SKM-1 treated with dmso at 0.1 percent for 144 hours (cell line): ENCODE data around the gene CLASP2.
"Not testable (repeated sequence)": the region's sequence is repeated elsewhere in the genome, so short reads cannot be mapped to it uniquely, and the experiment has no call there.

ENCODE experiments used
- DNase-seq: peaks from one replicate; lab custom pipeline; 2025; ENCODE audit not compliant: unreplicated experiment; lab: John Stamatoyannopoulos, UW

Gene CLASP2

DNA sequence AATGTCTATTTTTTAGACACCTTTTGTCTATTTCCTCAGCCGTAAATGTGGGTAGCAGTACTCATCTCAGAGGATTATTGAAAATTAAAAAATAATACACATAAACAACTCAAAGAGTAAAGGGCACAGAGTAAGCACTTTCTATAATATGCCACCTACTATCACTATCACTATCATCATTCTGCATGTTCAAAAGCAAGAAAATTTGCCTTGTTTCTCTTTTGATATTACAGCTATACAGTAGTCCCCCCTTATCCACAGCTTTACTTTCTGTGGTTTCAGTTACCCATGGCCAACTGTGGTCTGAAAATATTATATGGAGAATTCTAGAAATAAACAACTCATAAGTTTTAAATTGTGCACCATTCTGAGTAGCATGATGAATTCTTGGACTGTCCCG lies 27.7 kb downstream of the CLASP2 start:
- DNase-seq = no peak

DNA sequence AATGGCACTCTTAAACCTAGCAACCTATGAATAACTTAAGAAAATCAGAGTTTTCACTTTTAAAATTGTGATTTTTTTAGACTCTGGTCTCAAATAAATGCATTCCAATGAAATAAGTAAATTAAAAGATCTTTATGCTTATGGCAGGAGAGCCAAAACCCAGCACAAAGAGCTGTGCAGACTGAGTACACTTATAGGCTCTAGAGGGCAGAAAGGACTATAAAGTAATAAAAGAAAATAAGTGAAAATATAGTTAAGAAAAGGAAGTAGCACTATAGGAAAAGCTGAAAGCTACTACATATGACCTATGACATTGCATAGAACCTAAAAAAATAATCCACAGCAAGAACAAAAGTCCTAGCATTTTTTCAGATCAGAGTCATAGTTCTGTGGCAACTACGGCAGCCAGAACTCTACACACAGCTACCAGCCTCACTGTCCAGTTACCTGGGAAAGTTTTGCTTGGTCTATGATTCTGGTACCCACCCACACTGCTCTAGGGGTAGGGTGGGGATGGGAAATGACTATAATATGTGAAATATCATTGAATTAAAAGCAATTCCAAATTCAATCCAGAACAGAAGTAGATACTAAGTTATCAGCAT lies 30.5 kb downstream of the CLASP2 start:
- DNase-seq = no peak

DNA sequence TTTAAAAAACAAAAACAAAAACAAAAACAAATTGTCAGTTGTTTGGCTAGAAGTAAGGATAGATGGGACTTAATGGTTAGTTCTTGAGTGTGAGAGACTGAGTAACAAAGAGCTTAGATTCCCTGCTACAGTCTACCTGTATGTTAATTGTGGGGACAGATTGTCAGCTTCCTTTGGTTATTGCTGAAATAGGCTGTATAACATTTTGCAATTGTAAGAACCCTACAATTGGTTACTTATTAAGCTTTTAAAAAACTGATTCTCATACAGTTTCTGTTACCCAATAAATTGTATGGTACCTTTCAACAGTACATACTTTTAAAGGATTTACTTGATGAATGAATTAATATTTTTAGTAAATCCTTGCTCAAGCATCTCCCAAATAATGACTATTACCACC lies 35.3 kb downstream of the CLASP2 start:
- DNase-seq = no peak

DNA sequence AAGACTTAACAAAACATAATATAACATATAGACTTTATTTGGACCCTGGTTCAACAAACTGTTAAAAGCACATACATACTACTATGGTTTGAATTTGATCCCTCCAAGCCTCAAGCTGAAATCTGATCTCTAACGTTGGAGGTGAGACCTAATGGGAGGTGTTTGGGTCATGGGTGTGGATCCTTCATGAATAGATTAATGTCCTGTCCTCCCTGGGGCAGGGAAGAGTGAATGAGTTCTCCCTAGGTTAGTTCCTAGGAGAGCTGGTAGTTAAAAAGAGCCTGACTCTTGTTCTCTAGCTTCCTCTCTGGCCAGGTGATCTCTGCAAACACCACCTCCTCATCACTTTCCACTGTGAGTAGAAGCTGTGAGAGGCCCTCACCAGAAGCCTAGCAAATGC lies 36.4 kb downstream of the CLASP2 start:
- DNase-seq = no peak

DNA sequence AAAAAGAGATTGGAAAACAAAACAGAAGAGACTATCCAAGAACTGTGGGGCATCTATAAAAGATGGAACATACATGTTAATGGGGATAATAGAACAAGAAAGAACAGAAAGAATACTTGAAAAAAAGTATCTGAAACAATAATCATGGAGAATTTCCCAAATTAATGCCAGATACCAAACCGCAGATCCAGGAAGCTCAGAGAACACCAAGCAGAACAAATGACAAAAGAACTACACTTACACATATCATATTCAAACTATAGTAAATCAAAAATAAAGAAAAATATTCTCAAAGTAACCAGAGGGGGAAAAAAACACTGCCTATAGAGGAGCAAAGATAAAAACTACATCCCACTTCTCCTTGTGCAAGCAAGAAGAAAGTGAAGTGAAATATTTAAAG lies 40.0 kb downstream of the CLASP2 start:
- no peak for DNase-seq

DNA sequence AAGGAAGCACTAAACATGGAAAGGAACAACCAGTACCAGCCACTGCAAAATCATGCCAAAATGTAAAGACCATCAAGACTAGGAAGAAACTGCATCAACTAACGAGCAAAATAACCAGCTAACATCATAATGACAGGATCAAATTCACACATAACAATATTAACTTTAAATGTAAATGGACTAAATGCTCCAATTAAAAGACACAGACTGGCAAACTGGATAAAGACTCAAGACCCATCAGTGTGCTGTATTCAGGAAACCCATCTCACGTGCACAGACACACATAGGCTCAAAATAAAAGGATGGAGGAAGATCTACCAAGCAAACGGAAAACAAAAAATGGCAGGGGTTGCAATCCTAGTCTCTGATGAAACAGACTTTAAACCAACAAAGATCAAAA lies 44.6 kb downstream of the CLASP2 start:
- not testable (repeated sequence) for DNase-seq

DNA sequence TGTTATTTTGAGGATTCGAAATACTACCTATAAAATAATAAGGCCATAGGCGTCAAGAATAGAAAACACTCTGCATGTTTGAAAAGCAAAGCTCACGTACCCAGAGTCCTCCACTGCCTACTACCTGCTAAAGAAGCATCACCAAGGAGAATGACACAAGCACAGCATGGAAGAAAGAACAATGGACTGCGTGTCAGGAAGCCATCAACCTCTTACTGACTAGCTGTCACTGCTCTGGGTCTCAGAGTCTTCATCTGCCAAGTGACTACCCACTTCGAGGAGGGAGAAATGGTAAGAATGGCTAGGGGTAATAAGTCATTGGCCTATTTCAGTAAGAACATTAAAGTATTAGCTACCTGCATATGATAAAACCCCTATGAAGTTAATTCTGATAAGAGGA lies 49.4 kb downstream of the CLASP2 start:
- DNase-seq = no peak

DNA sequence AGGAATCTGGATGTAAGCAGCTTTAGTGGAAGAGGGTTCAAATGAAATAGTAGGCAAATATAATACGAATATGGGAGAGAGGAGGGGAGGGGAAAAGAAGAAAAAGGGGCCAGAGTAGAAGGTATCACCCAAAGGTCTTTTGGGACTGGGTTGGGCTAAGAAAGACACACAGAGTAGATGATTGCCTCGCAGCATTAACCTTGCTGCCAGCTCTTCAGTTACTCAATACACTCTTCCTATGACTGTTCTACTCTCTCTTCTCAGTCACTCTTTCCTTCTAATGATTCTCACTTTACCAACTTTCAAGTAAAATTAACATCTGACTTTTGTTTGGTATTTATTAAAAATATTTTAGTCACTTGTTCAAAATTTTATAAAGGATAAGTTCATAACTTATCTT lies 52.8 kb downstream of the CLASP2 start:
- no peak for DNase-seq

DNA sequence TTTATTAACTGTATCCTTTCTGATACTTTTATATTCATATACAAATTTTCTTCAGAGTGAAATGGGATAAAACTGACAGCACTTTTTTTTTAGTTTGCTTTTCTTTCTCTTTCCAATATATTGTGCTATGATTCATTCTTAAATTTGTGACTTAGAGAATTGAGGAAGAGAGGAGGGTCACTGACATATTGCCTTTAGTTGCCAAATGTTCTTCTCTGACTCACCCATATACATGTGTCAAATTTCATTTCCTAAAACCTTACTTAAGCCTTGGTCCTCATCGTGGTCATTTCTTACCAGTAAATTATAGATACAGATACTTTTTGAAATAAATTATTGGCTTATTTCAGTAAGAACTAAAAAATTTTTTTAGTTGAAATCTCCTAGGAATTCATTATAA lies 53.9 kb downstream of the CLASP2 start:
- DNase-seq = peak; percentile 87

DNA sequence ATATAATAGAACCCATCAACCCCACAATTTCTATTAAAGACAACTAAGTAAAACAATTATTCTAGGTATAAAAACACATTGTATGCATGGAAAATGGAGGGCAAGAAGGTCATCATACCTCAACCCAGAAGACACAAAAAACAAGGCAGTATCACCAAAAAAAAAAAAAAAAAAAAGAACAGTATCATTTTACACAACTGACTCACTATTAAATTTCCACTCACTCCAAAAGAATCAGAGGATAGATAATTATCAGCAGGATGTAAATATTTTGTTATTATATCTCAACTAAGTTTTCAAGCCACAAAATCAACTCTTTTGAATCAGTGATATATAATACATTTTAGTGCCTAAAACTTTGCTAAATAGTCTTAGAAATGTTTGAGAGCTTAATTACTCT lies 55.0 kb downstream of the CLASP2 start:
- no peak for DNase-seq

DNA sequence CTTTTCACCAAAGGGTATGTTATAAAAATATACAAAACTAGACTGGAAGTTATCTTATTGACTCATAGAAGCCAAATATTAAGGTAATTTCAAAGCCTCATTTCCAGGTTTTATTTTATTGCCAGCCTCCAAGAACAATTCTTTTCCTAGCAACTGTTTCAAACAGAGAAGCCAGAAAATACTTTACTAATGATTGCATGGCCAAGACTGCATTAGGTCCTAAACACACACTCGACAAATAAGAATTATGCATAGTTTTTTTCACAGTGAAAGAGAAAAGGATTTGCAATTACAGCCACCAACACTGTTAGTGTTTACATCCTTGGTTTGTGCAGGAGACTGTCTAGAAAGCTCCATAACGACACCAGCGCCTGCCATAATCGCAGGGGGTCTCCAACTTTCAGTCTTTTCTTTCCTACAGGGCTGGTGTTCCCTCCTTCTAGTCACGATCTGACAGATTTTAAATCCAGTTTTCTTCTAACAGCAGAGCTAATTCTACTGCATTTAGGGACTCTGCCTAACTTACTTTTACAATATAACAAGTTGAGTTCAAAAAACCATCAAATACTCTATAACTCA lies 58.1 kb downstream of the CLASP2 start:
- DNase-seq = no peak

DNA sequence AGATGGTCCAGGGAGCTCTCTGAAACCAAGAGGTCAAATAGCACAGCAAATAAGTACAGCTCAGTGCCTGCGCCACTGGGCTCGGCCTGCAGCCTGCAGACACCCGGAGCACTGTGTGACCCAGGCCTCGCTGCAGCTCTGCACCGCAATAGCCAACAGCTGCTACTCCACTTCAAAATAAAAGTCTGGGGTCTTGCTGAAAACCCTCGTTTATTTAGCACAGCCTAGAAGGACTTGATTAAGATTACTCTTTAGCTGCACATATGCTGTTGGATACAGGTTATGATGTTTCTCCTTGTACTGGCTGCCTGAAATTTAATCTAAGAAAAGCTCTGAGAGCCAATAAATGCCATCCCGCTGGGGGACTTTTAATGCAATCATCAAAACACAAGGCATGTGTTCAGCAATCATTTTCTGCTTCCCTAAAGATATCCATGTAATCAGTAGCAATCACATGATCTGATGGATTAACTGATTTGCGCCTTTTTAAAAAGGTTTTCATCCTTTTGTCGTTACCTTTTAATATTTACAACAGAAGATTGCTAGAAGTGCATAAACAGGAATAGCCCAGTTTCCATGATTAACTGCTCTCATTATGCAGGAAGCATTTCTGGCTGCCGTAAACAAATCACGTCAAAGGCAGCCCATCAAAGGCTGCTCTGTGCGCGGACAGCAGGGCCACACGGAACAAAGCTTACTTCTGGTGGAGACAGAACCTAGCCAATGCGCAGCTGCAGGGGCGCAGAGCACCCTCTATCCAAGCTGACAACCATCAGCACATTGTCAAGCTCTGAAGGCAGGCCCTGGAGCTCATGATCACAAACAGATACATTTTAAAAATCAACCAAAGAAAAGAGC lies 58.8 kb downstream of the CLASP2 start:
- DNase-seq = no peak

DNA sequence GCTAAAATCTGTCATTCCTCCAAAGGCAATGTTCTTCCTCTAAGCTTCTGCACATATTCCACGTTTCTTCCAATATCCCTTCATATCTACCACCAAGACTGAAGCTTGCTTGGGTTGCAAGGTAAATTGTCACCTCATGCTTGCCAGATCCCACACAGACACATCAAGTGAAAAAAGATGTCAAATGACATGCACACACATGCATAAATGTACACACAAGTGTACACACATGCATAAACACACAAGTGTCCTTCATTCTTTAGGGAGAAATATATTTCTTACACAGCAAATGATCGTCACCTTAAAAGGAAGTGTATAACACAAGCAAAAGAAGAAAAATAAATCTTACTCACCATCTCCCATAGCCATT lies 59.4 kb downstream of the CLASP2 start:
- DNase-seq = no peak

DNA sequence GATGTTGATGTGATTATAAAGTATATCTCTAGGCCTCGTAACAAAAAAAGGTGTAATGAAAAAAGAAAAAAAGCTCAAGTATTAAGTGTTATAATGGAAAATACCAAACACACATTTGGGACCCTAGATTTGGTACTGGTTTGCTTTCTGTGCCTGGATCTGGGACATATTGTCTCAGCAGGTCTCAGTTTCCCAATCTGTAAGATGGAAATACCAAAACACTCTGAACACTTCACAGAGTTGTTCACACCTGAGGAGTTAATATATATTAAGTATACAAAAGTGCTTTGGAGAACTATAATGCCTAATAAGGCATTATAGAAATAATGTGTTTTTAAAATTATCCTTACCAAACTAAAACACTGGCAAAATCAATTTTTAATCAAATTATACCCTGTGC lies 60.0 kb downstream of the CLASP2 start:
- no peak for DNase-seq

DNA sequence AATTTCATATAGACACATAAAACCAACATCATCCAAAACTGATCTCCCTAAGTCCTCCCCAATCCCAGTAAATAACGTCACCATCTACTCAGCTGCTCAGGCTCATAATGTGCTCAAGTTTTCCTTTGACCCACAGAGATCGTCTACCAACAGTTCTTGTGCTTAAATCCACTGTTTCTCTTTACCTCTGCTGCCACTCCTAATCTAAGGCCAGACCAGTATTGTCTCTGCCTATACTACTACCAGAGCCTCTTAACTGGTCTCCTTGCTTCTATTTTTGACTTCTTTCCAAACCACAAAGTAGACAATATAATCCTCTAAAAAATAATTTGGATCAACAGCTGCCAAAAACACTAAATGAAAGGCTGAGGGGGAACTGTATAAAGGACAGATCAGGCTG lies 65.3 kb downstream of the CLASP2 start:
- DNase-seq = no peak

DNA sequence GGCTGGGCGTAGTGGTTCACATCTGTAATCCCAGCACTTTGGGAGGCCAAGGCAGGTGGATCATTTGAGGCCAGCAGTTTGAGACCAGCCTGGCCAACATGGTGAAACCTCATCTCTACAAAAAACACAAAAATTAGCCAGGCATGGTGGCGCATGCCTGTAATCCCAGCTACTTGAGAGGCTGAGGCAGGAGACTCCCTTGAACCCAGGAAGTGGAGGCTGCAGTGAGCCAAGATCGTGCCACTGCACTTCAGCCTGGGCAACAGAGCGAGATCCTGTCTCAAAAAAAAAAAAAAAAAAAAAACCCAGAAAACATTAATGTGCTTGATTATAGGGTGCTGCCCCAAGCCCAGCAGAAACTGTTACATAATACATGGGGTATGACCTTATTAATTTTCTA lies 67.0 kb downstream of the CLASP2 start:
- not testable (repeated sequence) for DNase-seq

DNA sequence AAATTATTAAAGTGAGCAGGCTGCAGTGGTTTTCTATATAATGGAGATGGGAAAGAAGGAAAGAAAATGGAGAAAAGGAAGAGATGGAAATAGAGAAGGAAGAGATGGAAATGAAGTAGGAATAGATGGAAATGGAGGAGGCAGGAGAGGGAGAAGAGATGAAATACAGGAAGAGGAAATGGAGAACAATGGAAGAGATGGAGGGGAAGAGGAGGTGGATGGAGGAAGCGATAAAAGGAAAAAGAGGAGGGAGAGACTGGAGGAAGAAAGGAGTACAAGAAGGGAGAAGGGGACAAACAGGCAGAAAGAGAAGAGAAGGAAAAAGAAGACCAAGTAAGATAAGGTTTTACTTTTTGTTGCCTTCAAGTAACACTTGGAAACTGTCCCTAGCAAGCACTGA lies 67.6 kb downstream of the CLASP2 start:
- DNase-seq = no peak

DNA sequence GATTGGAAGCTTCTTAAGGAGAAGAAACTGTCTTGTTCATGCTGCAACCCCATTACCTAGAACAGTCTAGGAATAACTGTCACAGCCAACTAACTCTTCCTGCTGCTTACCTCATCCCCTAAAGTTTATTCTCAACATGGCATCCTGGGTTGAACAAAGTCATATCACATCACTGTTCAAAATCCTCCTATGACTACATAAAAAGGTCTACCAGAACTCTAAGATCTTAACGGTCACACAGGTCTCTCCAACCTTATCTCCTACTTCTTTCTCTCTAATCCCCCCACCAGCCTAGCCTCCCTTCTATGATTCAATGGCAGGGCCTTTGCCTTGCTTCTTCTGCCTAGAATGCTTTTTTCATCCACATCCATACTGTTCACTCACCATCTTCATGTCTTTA lies 69.3 kb downstream of the CLASP2 start:
- DNase-seq = no peak

DNA sequence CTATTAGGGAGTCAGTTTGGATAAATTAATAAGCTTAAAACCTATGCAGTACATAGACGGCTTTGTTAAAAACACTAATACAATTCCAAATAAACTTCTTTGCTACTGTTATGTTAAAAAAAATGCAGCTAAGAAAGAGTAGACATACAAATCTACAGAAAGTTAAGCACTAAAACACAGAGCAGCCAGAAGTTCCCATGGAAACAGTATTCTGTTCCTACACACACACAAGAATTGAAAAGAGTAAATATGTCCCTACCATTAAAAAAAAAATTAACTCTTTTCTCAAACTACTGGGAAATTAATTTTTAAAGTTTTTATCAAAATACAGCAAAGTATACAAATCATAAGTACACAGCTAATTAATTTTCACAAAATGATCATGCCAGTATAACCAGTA lies 71.6 kb downstream of the CLASP2 start:
- no peak for DNase-seq

DNA sequence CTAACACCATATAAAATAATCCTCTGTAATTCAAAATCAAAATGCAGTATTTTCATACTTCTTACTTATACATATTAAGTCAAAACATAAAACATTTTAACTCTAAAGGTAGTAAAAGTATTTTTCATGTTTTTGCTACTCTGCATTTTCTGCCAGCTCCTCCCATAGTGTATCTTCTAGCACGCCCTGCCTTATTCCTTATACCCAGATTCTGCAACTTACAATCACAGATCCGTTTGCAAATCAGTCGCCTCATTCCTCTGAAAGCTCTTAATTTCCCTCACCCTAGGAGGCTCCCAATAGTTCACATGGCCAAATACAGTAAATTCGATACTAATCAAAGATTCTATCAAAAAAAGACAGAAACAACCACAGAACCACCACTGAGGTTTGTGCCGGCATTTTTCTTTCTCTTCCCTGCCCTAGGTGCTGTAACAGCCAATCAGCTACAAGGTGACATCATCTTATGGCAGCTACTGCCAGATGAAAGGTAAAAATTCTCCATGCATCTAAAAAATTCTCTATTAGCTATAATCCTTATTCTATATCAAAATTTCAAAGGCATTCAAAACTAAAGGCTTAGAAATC lies 72.9 kb downstream of the CLASP2 start:
- no peak for DNase-seq

DNA sequence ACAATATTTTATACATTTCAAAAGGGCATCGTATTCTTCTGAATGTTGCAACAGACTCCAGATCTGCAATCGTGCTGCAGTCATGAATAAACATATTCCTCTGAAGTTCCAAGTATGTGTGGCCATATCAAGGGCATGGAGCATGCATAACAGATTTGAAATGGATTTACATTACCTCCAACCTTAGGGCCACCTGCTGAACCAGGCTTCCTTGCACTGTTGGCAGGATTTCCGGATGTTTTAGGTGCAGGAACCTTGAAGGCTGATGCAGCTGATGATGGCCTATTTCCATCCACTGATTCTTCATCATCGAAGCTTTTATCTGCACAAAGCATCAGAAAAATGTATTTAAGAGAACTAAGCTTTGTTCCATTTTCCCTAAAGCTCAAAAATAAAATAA lies 73.5 kb downstream of the CLASP2 start:
- no peak for DNase-seq

DNA sequence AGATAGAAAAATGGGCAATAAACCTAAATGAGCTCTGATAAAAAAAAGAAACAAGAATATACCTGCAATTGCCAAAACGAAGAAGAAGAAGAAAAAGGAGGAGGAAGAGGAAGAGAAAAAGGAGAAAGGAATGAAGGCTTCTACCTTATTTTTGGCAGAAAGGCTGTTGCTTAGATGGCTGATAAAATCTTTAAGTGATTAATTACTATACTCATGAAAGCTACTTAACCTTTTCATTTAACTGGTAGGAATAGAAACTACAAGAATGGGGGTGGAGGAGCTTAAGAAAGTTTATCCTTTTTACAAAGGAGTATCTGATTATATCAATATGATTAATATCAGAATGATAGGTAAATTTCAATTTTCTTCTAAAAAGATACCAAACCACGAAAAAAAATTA lies 75.2 kb downstream of the CLASP2 start:
- no peak for DNase-seq
